ENCODE results near the gene KITLG.
"Not testable (repeated sequence)": the region's sequence is repeated elsewhere in the genome, so short reads cannot be mapped to it uniquely, and the experiment has no call there.

Gene KITLG

GRCh38 chr12:88577537-88577936 is 2.7 kb downstream of the KITLG start:
- in situ Hi-C loops (cut with MboI; ENCODE audit: low sequenced_read_pairs), result no loop called here

- in situ Hi-C loops (cut with MboI; ENCODE audit: low sequenced_read_pairs), result no loop called here
Observed at GRCh38 chr12:88576866-88577265, 3.4 kb downstream of the KITLG start.

GRCh38 chr12:88575361-88575970 is 4.8 kb downstream of the KITLG start:
- in situ Hi-C loops (cut with MboI; ENCODE audit: low sequenced_read_pairs), result no loop called here

GRCh38 chr12:88574278-88574677 is 6.0 kb downstream of the KITLG start:
- in situ Hi-C loops (cut with MboI; ENCODE audit: low sequenced_read_pairs), result no loop called here

- in situ Hi-C loops (cut with MboI; ENCODE audit: low sequenced_read_pairs), result no loop called here
Observed at GRCh38 chr12:88573583-88573982, 6.7 kb downstream of the KITLG start.

- in situ Hi-C loops (cut with MboI; ENCODE audit: low sequenced_read_pairs), result no loop called here
Observed at GRCh38 chr12:88572781-88573549, 7.3 kb downstream of the KITLG start.

GRCh38 chr12:88571543-88571942 is 8.7 kb downstream of the KITLG start:
- in situ Hi-C loops (cut with MboI; ENCODE audit: low sequenced_read_pairs), result no loop called here

- in situ Hi-C loops (cut with MboI; ENCODE audit: low sequenced_read_pairs), result no loop called here
Observed at GRCh38 chr12:88570103-88570502, 10.2 kb downstream of the KITLG start.

GRCh38 chr12:88566430-88566829 is 13.8 kb downstream of the KITLG start:
- in situ Hi-C loops (cut with MboI; ENCODE audit: low sequenced_read_pairs), result no loop called here

GRCh38 chr12:88562846-88563582 is 17.3 kb downstream of the KITLG start:
- in situ Hi-C loops (cut with MboI; ENCODE audit: low sequenced_read_pairs), result no loop called here

- in situ Hi-C loops (cut with MboI; ENCODE audit: low sequenced_read_pairs), result no loop called here
Observed at GRCh38 chr12:88562151-88562550, 18.1 kb downstream of the KITLG start.

- in situ Hi-C loops (cut with MboI; ENCODE audit: low sequenced_read_pairs), result no loop called here
Observed at GRCh38 chr12:88559772-88560171, 20.5 kb downstream of the KITLG start.

GRCh38 chr12:88559199-88559598 is 21.1 kb downstream of the KITLG start:
- in situ Hi-C loops (cut with MboI; ENCODE audit: low sequenced_read_pairs), result no loop called here

GRCh38 chr12:88558340-88558867 is 21.9 kb downstream of the KITLG start:
- in situ Hi-C loops (cut with MboI; ENCODE audit: low sequenced_read_pairs), result no loop called here

GRCh38 chr12:88556213-88556774 is 24.0 kb downstream of the KITLG start:
- in situ Hi-C loops (cut with MboI; ENCODE audit: low sequenced_read_pairs), result no loop called here

- in situ Hi-C loops (cut with MboI; ENCODE audit: low sequenced_read_pairs), result no loop called here
Observed at GRCh38 chr12:88553941-88554658, 26.2 kb downstream of the KITLG start.

GRCh38 chr12:88552610-88553079 is 27.6 kb downstream of the KITLG start:
- in situ Hi-C loops (cut with MboI; ENCODE audit: low sequenced_read_pairs), result no loop called here

GRCh38 chr12:88549929-88550328 is 30.3 kb downstream of the KITLG start:
- in situ Hi-C loops (cut with MboI; ENCODE audit: low sequenced_read_pairs), result no loop called here

GRCh38 chr12:88547949-88548348 is 32.3 kb downstream of the KITLG start:
- in situ Hi-C loops (cut with MboI; ENCODE audit: low sequenced_read_pairs), result not testable (repeated sequence)

GRCh38 chr12:88546853-88547252 is 33.4 kb downstream of the KITLG start:
- in situ Hi-C loops (cut with MboI; ENCODE audit: low sequenced_read_pairs), result no loop called here

- in situ Hi-C loops (cut with MboI; ENCODE audit: low sequenced_read_pairs), result no loop called here
Observed at GRCh38 chr12:88546226-88546625, 34.0 kb downstream of the KITLG start.
